ENCODE results near the gene CALU. TPM values are rescaled to one million over a fixed set of nuclear protein-coding genes. Genes with fewer than 3 reads are reported as not detected.

Gene CALU
- polyA plus RNA-seq, 1 donor from 2014 or later: 38.1 TPM

- TF ChIP-seq CTCF (IDR thresholded peaks at IDR 0.05; ENCODE audit: poor library complexity, severe bottlenecking) (no peak), EZH2 (IDR thresholded peaks at IDR 0.05; ENCODE audit: borderline replicate concordance, insufficient read depth, low read length, poor library complexity, severe bottlenecking) (no peak), REST (IDR thresholded peaks at IDR 0.05; ENCODE audit: borderline replicate concordance) (no peak), RAD21 (conservative IDR thresholded peaks at IDR 0.05) (no peak)
- Histone ChIP-seq H3K4me3 (ENCODE audit: low read length) (no peak overlapping the region), H2AFZ (ENCODE audit: low read depth, low read length) (no peak overlapping the region), H3K79me2 (replicated peaks; ENCODE audit: insufficient read depth, low read length) (peaks cover 6% of the 10 kb centered on the region), H3K36me3 (ENCODE audit: insufficient read depth, low read length) (no peaks in the 10 kb centered on the region), H3F3A (ENCODE audit: insufficient read depth, low read length, poor library complexity, severe bottlenecking) (no peaks in the 10 kb centered on the region), H3K9me2 (ENCODE audit: insufficient read depth, low read length) (no peaks in the 10 kb centered on the region), H4K20me1 (ENCODE audit: insufficient read depth) (no peaks in the 10 kb centered on the region), H3K27ac (ENCODE audit: low read length) (no peak overlapping the region), H3K27me3 (ENCODE audit: insufficient read depth, low read depth, low read length) (no peaks in the 10 kb centered on the region), H3K9me3 (ENCODE audit: low read length) (no peaks in the 10 kb centered on the region), H3K9ac (ENCODE audit: low read length) (no peak overlapping the region), H3K4me2 (ENCODE audit: low read length) (no peak overlapping the region)
These were observed 55.3 kb downstream of the CALU start for GRCh38 chr7:128794436-128794835.

- no peaks in the 10 kb centered on the region for H4K20me1 ChIP-seq (ENCODE audit: insufficient read depth)
- no peak overlapping the region for H3K27ac ChIP-seq (ENCODE audit: low read length)
- no peak for TF ChIP-seq SMC3 (conservative IDR thresholded peaks at IDR 0.05; ENCODE audit: poor library complexity)
- TF ChIP-seq EZH2 (IDR thresholded peaks at IDR 0.05; ENCODE audit: borderline replicate concordance, insufficient read depth, low read length, poor library complexity, severe bottlenecking): no peak
- TF ChIP-seq POLR2AphosphoS5 (IDR thresholded peaks at IDR 0.05): no peak
- TF ChIP-seq RAD21 (conservative IDR thresholded peaks at IDR 0.05): no peak
- no peak for TF ChIP-seq EP300 (conservative IDR thresholded peaks at IDR 0.05; ENCODE audit: poor library complexity, severe bottlenecking)
- no peak for TF ChIP-seq MXI1 (conservative IDR thresholded peaks at IDR 0.05; ENCODE audit: poor library complexity, severe bottlenecking)
- no peak for TF ChIP-seq REST (IDR thresholded peaks at IDR 0.05; ENCODE audit: borderline replicate concordance)
- TF ChIP-seq TAF1 (IDR thresholded peaks at IDR 0.05; ENCODE audit: low read depth): no peak
- no peak for TF ChIP-seq CTCF (IDR thresholded peaks at IDR 0.05; ENCODE audit: poor library complexity, severe bottlenecking)
- no peaks in the 10 kb centered on the region for H3K9me2 ChIP-seq (ENCODE audit: insufficient read depth, low read length)
- H3K4me3 ChIP-seq (ENCODE audit: low read length): no peak overlapping the region
- H3K27me3 ChIP-seq (ENCODE audit: insufficient read depth, low read depth, low read length): no peaks in the 10 kb centered on the region
- H3K9ac ChIP-seq (ENCODE audit: low read length): no peak overlapping the region
- no peaks in the 10 kb centered on the region for H3K36me3 ChIP-seq (ENCODE audit: insufficient read depth, low read length)
- no peak overlapping the region for H3K4me2 ChIP-seq (ENCODE audit: low read length)
- no peaks in the 10 kb centered on the region for H3F3A ChIP-seq (ENCODE audit: insufficient read depth, low read length, poor library complexity, severe bottlenecking)
- H2AFZ ChIP-seq (ENCODE audit: low read depth, low read length): no peak overlapping the region
- peaks cover 6% of the 10 kb centered on the region for H3K79me2 ChIP-seq (replicated peaks; ENCODE audit: insufficient read depth, low read length)
- no peaks in the 10 kb centered on the region for H3K9me3 ChIP-seq (ENCODE audit: low read length)
These were observed 56.0 kb downstream of the CALU start for GRCh38 chr7:128795129-128795528.
